ENCODE data around the gene EGFLAM.

DNA sequence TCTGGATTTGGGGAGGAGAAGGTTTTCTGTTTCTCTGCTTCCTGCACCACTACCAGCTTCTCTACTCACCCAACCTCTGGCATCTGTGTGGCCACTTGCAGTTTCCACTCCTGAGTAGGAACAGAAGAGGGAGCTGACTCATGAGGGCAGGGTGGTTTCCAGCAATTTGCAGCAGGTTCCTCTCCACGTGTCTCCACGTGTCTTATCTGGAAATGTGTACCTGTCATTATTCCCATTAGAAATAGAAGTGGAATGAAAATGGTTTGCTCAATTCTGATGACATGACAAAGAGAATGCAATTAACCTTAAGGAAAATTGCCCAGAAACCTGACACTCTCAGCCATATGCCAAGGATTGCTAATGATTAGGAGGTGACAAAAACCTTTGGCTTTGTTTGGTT, 33.0 kb downstream of the EGFLAM start:
- TF ChIP-seq, protein P1, sequence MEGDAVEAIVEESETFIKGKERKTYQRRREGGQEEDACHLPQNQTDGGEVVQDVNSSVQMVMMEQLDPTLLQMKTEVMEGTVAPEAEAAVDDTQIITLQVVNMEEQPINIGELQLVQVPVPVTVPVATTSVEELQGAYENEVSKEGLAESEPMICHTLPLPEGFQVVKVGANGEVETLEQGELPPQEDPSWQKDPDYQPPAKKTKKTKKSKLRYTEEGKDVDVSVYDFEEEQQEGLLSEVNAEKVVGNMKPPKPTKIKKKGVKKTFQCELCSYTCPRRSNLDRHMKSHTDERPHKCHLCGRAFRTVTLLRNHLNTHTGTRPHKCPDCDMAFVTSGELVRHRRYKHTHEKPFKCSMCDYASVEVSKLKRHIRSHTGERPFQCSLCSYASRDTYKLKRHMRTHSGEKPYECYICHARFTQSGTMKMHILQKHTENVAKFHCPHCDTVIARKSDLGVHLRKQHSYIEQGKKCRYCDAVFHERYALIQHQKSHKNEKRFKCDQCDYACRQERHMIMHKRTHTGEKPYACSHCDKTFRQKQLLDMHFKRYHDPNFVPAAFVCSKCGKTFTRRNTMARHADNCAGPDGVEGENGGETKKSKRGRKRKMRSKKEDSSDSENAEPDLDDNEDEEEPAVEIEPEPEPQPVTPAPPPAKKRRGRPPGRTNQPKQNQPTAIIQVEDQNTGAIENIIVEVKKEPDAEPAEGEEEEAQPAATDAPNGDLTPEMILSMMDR (IDR thresholded peaks at IDR 0.05; ENCODE audit: insufficient read depth, low read length, poor library complexity, severe bottlenecking): no peak
- TF ChIP-seq EZH2phosphoT487 (conservative IDR thresholded peaks at IDR 0.05; ENCODE audit: low read length): no peak
